HG02588 (cell line): ENCODE results near the gene NTRK1.
A peak's percentile ranks its signal among the peaks of the same experiment; 100 is the strongest.

Experiments used
- ATAC-seq: cut with Tn5 transposase; IDR thresholded peaks from one replicate; pipeline ENCODE4 v1.9.1; 2021; ENCODE audit warnings: mild to moderate bottlenecking, moderate library complexity; ENCODE audit not compliant: unreplicated experiment

Gene NTRK1

DNA sequence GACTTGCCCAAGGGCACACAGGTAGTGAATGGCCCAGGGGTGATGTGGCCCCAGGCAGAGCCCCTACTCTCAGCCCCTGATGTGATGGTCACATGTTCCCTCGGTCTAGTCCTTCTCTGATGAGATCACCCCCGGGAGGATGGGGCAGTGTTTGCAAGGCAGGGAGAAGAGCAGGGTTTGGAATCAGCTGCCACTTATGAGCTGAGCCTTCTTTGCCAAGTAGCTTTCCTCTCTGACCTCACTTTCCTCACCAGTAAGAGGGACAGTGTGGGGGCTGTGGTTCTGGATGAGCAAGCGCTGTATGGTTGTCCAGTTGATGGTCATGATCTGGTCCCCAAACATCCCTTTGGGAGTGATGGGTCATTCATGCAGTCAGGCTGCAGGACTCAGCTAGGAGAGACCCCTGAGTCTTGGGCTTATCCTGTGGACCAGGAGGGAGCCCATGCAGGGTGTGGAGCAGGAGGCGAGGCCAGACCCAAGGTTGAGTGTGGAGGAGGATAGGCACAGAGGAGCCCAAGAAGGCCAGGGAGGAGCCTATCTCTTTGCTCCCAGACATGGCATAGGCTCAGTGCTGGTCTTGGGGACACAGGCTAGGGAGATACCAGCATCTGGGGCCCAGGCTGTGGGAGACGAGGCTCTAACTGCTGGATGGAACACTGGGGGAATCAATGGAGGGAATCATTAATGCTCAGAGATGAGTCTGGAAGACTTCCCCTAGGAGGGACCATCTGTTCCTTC is 16.9 kb downstream of the NTRK1 start:
- no peak for ATAC-seq

GRCh38 chr1:156879876-156880275 is 19.2 kb downstream of the NTRK1 start:
- ATAC-seq = no peak

DNA sequence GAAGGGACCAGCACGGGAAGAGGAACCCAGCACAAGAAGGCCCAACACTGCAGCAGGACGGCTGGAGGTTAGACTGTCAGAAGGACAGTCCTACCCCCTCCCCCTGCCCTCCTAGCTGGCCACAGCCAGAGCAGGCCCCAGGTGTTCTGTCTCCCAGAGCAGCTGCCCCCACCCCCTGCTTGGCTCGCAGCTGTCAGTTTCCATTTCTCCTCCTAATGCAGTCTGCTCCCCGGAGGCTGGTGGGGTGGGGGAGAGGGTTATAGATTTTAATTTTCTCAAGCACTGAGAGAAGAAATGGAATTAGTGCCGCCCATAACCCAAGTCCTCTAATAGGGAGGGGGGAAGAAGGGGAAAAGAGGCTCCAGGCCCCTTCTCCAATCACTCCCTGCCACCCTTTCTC is 19.8 kb downstream of the NTRK1 start:
- no peak for ATAC-seq

GRCh38 chr1:156881101-156881500 is 20.4 kb downstream of the NTRK1 start:
- ATAC-seq = no peak

DNA sequence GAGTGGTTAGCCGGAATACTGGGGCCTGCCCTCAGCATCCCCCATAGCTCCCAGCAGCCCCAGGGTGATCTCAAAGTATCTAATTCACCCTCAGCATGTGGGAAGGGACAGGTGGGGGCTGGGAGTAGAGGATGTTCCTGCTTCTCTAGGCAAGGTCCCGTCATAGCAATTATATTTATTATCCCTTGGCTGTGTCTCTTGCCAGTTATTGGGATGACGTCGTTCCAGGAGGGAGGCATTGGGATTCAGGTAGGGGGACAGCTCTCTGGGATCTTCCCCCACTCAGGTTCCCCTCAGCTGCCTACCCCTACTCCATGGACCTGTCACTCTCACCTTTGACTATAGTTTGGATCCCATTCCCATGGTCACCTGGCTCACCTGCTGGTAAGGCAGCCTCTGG is 21.0 kb downstream of the NTRK1 start:
- ATAC-seq = no peak

DNA sequence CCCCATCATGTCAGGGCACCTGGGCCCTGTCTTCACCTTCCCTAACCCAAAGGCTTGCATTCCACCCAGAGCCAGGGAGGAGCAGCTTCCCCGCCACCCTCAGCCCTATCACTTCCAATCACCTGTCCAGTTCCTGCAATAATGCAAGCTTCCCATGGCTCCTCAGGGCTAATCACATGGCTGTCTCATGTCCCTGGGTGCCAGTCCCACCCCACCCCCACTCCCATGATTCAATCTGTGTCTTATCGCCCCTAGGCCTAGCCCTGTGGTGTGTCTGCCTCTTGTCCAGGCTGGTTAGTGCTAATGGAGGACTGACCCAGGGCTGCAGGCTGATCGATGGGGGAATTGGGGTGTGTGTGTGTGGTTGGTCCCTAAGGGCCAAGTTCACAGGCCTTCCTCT is 21.9 kb downstream of the NTRK1 start:
- no peak for ATAC-seq

- ATAC-seq = no peak
Measured at GRCh38 chr1:156883919-156884318, 23.3 kb downstream of the NTRK1 start.

GRCh38 chr1:156884560-156885184 is 24.0 kb downstream of the NTRK1 start:
- no peak for ATAC-seq

DNA sequence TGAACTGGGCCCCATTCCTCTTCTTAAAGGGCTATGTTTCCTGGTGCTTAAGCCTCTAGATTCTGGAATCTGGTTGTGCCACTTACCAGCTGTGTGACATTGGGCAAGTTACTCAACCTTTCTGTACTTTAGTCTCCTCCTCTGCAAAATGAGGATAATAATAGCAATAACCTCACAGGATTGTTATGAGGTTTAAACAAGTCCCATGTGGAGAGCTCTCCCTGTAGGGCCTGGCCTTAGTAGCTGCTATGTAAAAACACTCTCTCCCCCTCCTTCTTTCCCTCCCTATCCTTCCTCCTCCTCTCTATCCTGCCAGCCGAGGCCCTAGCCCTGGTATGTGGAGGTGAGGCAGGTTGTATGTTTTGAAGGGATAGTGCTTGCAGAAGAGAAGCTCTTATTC is 24.6 kb downstream of the NTRK1 start:
- no peak for ATAC-seq

- no peak for ATAC-seq
Measured at GRCh38 chr1:156885880-156886355, 25.3 kb downstream of the NTRK1 start.

DNA sequence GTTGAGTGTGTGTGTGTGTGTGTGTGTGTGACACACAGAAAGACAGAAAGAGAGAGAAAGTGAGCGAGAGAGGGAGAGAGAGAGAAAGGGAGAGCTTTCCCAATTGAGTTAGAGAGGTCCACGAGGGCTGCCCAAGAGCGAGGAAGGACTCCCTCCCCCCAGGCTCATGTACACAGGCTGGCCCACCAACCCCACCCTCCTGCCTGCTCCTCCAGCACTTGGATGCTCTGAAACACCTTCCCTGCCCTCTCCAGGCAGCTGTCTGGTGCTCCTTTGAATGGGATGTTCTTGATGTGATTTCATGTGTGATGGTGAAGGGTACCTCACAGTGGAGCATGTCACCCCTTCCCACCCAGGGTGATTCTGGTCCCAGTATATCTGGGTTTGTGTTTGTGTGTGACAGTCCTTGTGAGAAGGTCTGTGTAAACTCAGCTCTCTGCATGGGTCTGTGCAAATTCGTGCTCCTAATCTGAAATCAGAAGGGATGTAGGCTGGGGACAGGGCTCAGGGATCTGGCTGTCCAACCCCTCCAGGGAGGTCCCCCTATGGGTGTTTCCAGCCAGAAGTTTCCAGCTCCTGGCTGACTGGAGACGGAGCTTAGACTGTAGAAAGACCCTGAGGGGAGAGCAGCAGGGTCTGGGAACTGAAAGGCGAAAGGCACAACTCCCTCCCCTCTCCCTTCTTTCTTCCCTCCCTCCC is 26.1 kb downstream of the NTRK1 start:
- no peak for ATAC-seq

DNA sequence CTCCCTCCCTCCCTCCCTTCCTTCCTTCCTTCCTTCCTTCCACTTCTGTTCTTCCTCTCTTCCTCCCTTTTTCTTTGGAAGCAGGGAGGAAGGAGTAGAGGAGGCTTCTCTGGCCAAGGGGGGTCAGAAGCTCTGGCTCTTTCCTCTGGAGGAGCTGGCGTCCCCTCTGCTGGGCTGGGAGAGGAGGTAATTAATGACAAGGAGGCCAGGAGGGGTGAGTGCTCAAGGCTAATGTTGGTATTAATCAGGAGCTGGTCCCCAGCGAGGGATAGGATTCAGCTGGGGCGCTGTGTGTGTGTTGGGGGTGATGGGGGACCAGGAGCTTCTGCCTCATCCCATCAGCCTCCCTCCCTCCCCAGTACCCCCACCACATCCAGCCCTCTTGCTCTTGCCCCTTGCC is 26.7 kb downstream of the NTRK1 start:
- ATAC-seq = no peak

- ATAC-seq = no peak
Measured at GRCh38 chr1:156887734-156888133, 27.1 kb downstream of the NTRK1 start.

GRCh38 chr1:156889802-156890580 is 29.3 kb downstream of the NTRK1 start:
- no peak for ATAC-seq

- peak; percentile 66 for ATAC-seq
Measured at GRCh38 chr1:156892190-156893047, 31.8 kb downstream of the NTRK1 start.

DNA sequence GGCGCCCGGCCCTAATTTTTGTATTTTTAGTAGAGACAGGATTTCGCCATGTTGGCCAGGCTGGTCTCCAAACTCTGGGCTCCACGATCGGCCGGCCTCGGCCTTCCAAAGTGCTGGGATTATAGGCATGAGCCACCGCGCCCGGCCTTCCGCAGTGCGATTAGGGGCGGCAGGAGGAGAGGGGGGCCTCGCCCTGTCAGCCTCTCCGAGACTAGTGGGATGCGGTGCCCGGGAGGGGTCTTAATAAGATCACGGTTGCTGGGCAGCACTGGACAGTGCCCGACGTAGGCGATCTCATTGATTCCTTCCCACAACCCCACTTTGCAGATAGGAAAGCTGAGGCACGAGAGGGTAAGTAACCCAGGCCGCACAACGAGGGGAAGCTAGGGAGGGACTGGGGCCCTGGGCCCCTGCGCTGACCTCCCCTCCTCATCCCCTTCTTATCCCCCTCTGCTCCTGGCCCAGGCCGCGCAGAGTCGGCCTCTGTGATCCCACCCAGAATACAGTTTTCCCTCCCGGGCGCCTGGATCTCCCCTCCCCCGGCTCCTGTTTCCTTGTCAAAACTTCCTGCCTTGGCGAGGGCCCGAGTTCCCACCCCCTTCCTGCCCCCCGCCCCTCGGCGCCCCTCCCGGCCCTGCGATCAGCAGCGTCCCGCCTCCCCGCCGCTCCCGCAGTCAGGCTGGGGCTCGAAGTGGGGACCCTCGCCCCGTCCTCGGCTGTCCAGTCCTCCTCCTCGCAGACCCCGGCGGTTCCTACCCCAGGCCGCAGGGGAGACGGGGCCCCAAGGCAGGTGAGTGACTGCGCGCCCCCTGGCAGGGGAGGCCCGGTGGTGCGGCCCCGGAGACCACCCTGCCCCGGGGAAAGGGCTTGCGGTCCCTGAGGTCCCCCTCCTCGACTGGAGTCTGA is 32.6 kb downstream of the NTRK1 start, which contains the start of gene PEAR1:
Gene PEAR1 (plus strand): TSS at position 671 of the 906 bp plus-strand sequence. CDS start 10,209 bp downstream, outside the sequence.
- no peak for ATAC-seq

DNA sequence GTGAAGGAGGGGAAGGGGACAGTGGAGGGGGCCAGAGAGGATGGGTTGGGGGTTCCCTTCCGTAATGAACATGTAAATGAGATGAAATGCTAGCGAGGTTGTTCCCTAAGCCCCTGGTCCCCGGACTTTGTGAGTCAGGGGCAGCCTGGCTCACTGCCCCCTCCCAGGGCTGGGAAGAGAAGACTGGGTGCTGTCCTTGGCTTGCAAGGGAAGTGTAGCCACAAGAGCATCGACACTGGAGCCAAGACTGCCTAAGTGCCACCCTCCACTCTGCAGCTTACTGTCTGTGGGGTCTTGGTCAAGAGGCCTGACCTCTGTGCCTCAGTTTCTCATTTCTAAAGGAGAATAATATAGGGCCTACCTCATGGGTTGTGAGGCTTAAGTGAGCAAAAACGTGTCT is 33.3 kb downstream of the NTRK1 start:
- no peak for ATAC-seq

GRCh38 chr1:156894711-156895454 is 34.2 kb downstream of the NTRK1 start:
- ATAC-seq = no peak
